H9 (cell line): ENCODE measurements around the gene PEX16. TPM values are rescaled to one million over a fixed set of nuclear protein-coding genes. Genes with fewer than 3 reads are reported as not detected.

Experiments used
- DNase-seq: peaks from one replicate; pipeline ENCODE4 v3.0.0-alpha.2; 2017
- H2AFZ ChIP-seq: one replicate; pipeline ENCODE4 v1.6.1; 2013; ENCODE audit warnings: mild to moderate bottlenecking, low read length, control low read depth, moderate library complexity
- H2AK5ac ChIP-seq: 2 replicates; pipeline ENCODE4 v1.6.1; 2013; ENCODE audit warnings: low read length, control low read depth, mixed read lengths; ENCODE audit not compliant: insufficient read length
- H2BK120ac ChIP-seq: one replicate; pipeline ENCODE4 v1.6.1; 2013; ENCODE audit warnings: low read depth, mild to moderate bottlenecking, low read length, control low read depth, inconsistent platforms; ENCODE audit not compliant: poor library complexity, severe bottlenecking
- H2BK12ac ChIP-seq: 2 replicates; pipeline ENCODE4 v1.6.1; 2013; ENCODE audit warnings: low read length, control low read depth, mixed read lengths, low read depth; ENCODE audit not compliant: insufficient read length
- H2BK15ac ChIP-seq: 2 replicates; pipeline ENCODE4 v1.6.1; 2013; ENCODE audit warnings: low read depth, low read length, control low read depth
- H2BK20ac ChIP-seq: one replicate; pipeline ENCODE4 v1.6.1; 2013; ENCODE audit warnings: low read depth, mild to moderate bottlenecking, low read length, control low read depth, inconsistent platforms; ENCODE audit not compliant: poor library complexity, severe bottlenecking
- H2BK5ac ChIP-seq: 2 replicates; pipeline ENCODE4 v1.6.1; 2013; ENCODE audit warnings: low read length, control low read depth, mixed read lengths; ENCODE audit not compliant: insufficient read length
- H3K14ac ChIP-seq: 2 replicates; pipeline ENCODE4 v1.6.1; 2013; ENCODE audit warnings: low read length, control low read depth; ENCODE audit not compliant: insufficient read depth
- H3K18ac ChIP-seq: 2 replicates; pipeline ENCODE4 v1.6.1; 2013; ENCODE audit warnings: low read depth, mild to moderate bottlenecking, mixed read lengths, low read length, control low read depth; ENCODE audit not compliant: insufficient read length
- H3K23ac ChIP-seq: 2 replicates; pipeline ENCODE4 v1.6.1; 2013; ENCODE audit warnings: low read length, control low read depth, mixed read lengths, low read depth; ENCODE audit not compliant: insufficient read length
- H3K23me2 ChIP-seq: 2 replicates; pipeline ENCODE4 v1.6.1; 2013; ENCODE audit warnings: low read depth, mild to moderate bottlenecking, mixed read lengths, low read length, control low read depth; ENCODE audit not compliant: insufficient read length, poor library complexity, severe bottlenecking
- H3K27ac ChIP-seq: 2 replicates; pipeline ENCODE4 v1.5.1; 2013; ENCODE audit warnings: low read length, control low read depth, mixed read lengths, low read depth; ENCODE audit not compliant: insufficient read length
- H3K27me3 ChIP-seq: 2 replicates; pipeline ENCODE4 v1.6.1; 2013; ENCODE audit warnings: low read length, control low read depth, inconsistent platforms; ENCODE audit not compliant: insufficient read depth
- H3K4ac ChIP-seq: 2 replicates; pipeline ENCODE4 v1.6.1; 2013; ENCODE audit warnings: low read depth, mild to moderate bottlenecking, control low read depth, inconsistent platforms, low read length, moderate library complexity
- H3K4me1 ChIP-seq: 2 replicates; pipeline ENCODE4 v1.6.1; 2013; ENCODE audit warnings: low read length, control low read depth, inconsistent platforms; ENCODE audit not compliant: insufficient read depth
- H3K4me2 ChIP-seq: 2 replicates; pipeline ENCODE4 v1.6.1; 2013; ENCODE audit warnings: low read length, control low read depth, mixed read lengths; ENCODE audit not compliant: insufficient read length, insufficient read depth
- H3K56ac ChIP-seq: 2 replicates; pipeline ENCODE4 v1.6.1; 2013; ENCODE audit warnings: low read depth, mild to moderate bottlenecking, mixed read lengths, low read length, control low read depth; ENCODE audit not compliant: insufficient read length
- H3K79me1 ChIP-seq: 2 replicates; pipeline ENCODE4 v1.6.1; 2013; ENCODE audit warnings: low read depth, mild to moderate bottlenecking, moderate library complexity, low read length, control low read depth, inconsistent platforms; ENCODE audit not compliant: insufficient read depth, poor library complexity, severe bottlenecking
- H3K79me2 ChIP-seq: 2 replicates; pipeline ENCODE4 v1.6.1; 2013; ENCODE audit warnings: low read length, control low read depth, inconsistent platforms; ENCODE audit not compliant: insufficient read depth
- H3K9ac ChIP-seq: 2 replicates; pipeline ENCODE4 v1.6.1; 2013; ENCODE audit warnings: low read length, control low read depth, mixed read lengths; ENCODE audit not compliant: insufficient read length; ENCODE audit errors: extremely low read depth
- H3K9me3 ChIP-seq: one replicate; pipeline ENCODE4 v1.6.1; 2013; ENCODE audit warnings: low read depth, low read length, inconsistent platforms; ENCODE audit not compliant: control insufficient read depth
- H3T11ph ChIP-seq: one replicate; pipeline ENCODE4 v1.6.1; 2013; ENCODE audit warnings: mild to moderate bottlenecking, low read length, control low read depth, inconsistent platforms
- H4K20me1 ChIP-seq: one replicate; pipeline ENCODE4 v1.6.1; 2013; ENCODE audit not compliant: control insufficient read depth, insufficient read length, insufficient read depth
- H4K5ac ChIP-seq: 2 replicates; pipeline ENCODE4 v1.6.1; 2013; ENCODE audit warnings: low read depth, mild to moderate bottlenecking, mixed read lengths, low read length, control low read depth; ENCODE audit not compliant: insufficient read length
- H4K8ac ChIP-seq: replicated peaks from 2 replicates; pipeline ENCODE4 v1.6.1; 2013; ENCODE audit warnings: low read length, control low read depth, mixed read lengths, low read depth; ENCODE audit not compliant: insufficient read length
- H4K91ac ChIP-seq: 2 replicates; pipeline ENCODE4 v1.6.1; 2013; ENCODE audit warnings: low read depth, mild to moderate bottlenecking, moderate library complexity, mixed read lengths, low read length, control low read depth; ENCODE audit not compliant: insufficient read length
- H3K27ac Mint-ChIP-seq, 3 experiments: 2 replicates in 2 of 3; 3 replicates in 1 of 3; pipeline ENCODE4 v1.8.0; 2020 to 2021; ENCODE audit warnings: mixed read lengths in 3 of 3, mild to moderate bottlenecking in 1 of 3, moderate library complexity in 1 of 3
- H3K27me3 Mint-ChIP-seq: 2 replicates; pipeline ENCODE4 v1.8.0; 2021; ENCODE audit warnings: low read depth, mild to moderate bottlenecking, moderate library complexity, mixed read lengths
- H3K36me3 Mint-ChIP-seq, 3 experiments: 2 replicates in 2 of 3; 3 replicates in 1 of 3; pipeline ENCODE4 v1.8.0; 2020 to 2021; ENCODE audit warnings: low read depth in 3 of 3, mixed read lengths in 3 of 3; ENCODE audit not compliant: insufficient read depth in 1 of 3
- H3K4me1 Mint-ChIP-seq, 2 experiments: 2 replicates each; pipeline ENCODE4 v1.8.0; 2020; ENCODE audit warnings: mixed read lengths in 2 of 2
- H3K4me3 Mint-ChIP-seq, 2 experiments: 2 replicates in 1 of 2; 3 replicates in 1 of 2; pipeline ENCODE4 v1.8.0; 2020 to 2021; ENCODE audit warnings: mild to moderate bottlenecking in 2 of 2, mixed read lengths in 2 of 2, moderate library complexity in 1 of 2
- H3K9me3 Mint-ChIP-seq, 2 experiments: 2 replicates in 1 of 2; 3 replicates in 1 of 2; pipeline ENCODE4 v1.8.0; 2020; ENCODE audit warnings: mild to moderate bottlenecking in 2 of 2, mixed read lengths in 2 of 2, moderate library complexity in 1 of 2
- WGBS: extraction: QIAGEN DNeasy Blood & Tissue Kit; methylation state at CpG from one replicate; pipeline ENCODE4 v1.1.7; 2013; ENCODE audit warnings: missing lambda C conversion rate, low lambda C conversion rate, mixed read lengths; ENCODE audit not compliant: insufficient read length; ENCODE audit errors: extremely low coverage; 5-methylcytosine and 5-hydroxymethylcytosine counted together
- total RNA-seq: library from RNA; stranded (reverse); gene quantifications from 2 replicates; pipeline ENCODE4 v1.2.1, GENCODE V29; 2021
- TF ChIP-seq, protein P1 (sequence below): fragments of 200-600 bp; sonication (generic); conservative IDR thresholded peaks from 3 replicates; pipeline ENCODE4 v1.8.0; 2021; ENCODE audit warnings: antibody characterized with exemption, mild to moderate bottlenecking

Gene PEX16
- total RNA-seq, 1 experiment from 2014 or later, result 30.8 TPM

GRCh38 chr11:45933131-45933831 lies 15.6 kb upstream of the PEX16 start:
- Histone ChIP-seq H2BK12ac (no peak overlapping the region), H3K79me2 (no peaks in the 10 kb centered on the region), H3K56ac (no peak overlapping the region), H3K4me2 (no peak overlapping the region), H3K9me3 (no peaks in the 10 kb centered on the region), H3K23ac (no peak overlapping the region), H4K91ac (no peak overlapping the region), H3K4ac (no peak overlapping the region), H3K27ac (no peak overlapping the region), H3K79me1 (no peaks in the 10 kb centered on the region), H3K18ac (no peak overlapping the region), H4K20me1 (no peaks in the 10 kb centered on the region), H2BK20ac (no peak overlapping the region), H3K14ac (no peak overlapping the region), H3K27me3 (no peaks in the 10 kb centered on the region), H2BK120ac (no peak overlapping the region), H4K5ac (no peak overlapping the region), H2AFZ (no peak overlapping the region), H3K4me1 (0 out of 2 replicates have a peak, but pooled peaks cover 2% of the 10 kb centered on the region), H2BK5ac (no peak overlapping the region), H2BK15ac (no peak overlapping the region), H3K9ac (no peak overlapping the region), H3K23me2 (no peaks in the 10 kb centered on the region), H4K8ac (no peak overlapping the region), H3T11ph (no peak overlapping the region), H2AK5ac (no peak overlapping the region)
- TF ChIP-seq, protein P1, sequence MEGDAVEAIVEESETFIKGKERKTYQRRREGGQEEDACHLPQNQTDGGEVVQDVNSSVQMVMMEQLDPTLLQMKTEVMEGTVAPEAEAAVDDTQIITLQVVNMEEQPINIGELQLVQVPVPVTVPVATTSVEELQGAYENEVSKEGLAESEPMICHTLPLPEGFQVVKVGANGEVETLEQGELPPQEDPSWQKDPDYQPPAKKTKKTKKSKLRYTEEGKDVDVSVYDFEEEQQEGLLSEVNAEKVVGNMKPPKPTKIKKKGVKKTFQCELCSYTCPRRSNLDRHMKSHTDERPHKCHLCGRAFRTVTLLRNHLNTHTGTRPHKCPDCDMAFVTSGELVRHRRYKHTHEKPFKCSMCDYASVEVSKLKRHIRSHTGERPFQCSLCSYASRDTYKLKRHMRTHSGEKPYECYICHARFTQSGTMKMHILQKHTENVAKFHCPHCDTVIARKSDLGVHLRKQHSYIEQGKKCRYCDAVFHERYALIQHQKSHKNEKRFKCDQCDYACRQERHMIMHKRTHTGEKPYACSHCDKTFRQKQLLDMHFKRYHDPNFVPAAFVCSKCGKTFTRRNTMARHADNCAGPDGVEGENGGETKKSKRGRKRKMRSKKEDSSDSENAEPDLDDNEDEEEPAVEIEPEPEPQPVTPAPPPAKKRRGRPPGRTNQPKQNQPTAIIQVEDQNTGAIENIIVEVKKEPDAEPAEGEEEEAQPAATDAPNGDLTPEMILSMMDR, result no peak
- Mint-ChIP-seq H3K9me3 (no peaks in the 10 kb centered on the region), H3K27ac (peak overlapping the region in 1 of 3 experiments; percentile 53; a peak in 1 of 7 replicates), H3K36me3 (peaks cover 1 to 50% (median 49%) of the 10 kb centered on the region in 3 experiments), H3K27me3 (no peaks in the 10 kb centered on the region), H3K4me3 (no peak overlapping the region), H3K4me1 (peaks cover 11 to 21% of the 10 kb centered on the region in 2 experiments)
- DNase-seq, result peak; percentile 31
- no CpG with 5 or more reads among the region's 15 CpGs for WGBS
